IPS-18c (cell line): ENCODE measurements around the gene SLC8A1.

ENCODE experiments used
- H3K4me3 ChIP-seq: 2 replicates; pipeline ENCODE4 v1.7.0; 2013; ENCODE audit warnings: low read depth, mild to moderate bottlenecking, low read length, moderate library complexity; ENCODE audit not compliant: insufficient read depth
- H3K9me3 ChIP-seq: one replicate; pipeline ENCODE4 v1.6.1; 2013; ENCODE audit warnings: mild to moderate bottlenecking, low read length, moderate library complexity; ENCODE audit not compliant: control insufficient read depth, insufficient read depth

Gene SLC8A1

GRCh38 chr2:40164736-40165508 lies 287.0 kb downstream of the SLC8A1 start:
- H3K4me3 ChIP-seq, result no peak overlapping the region
- no peaks in the 10 kb centered on the region for H3K9me3 ChIP-seq

- Histone ChIP-seq H3K9me3 (no peaks in the 10 kb centered on the region), H3K4me3 (no peak overlapping the region)
Measured at GRCh38 chr2:40161986-40162385, 289.9 kb downstream of the SLC8A1 start.

GRCh38 chr2:40160751-40161218 lies 291.1 kb downstream of the SLC8A1 start:
- Histone ChIP-seq H3K4me3 (no peak overlapping the region), H3K9me3 (no peaks in the 10 kb centered on the region)

GRCh38 chr2:40159333-40159732 lies 292.6 kb downstream of the SLC8A1 start:
- H3K9me3 ChIP-seq, result no peaks in the 10 kb centered on the region
- H3K4me3 ChIP-seq, result no peak overlapping the region

GRCh38 chr2:40158781-40159180 lies 293.1 kb downstream of the SLC8A1 start:
- Histone ChIP-seq H3K9me3 (no peaks in the 10 kb centered on the region), H3K4me3 (no peak overlapping the region)

- Histone ChIP-seq H3K4me3 (no peak overlapping the region), H3K9me3 (no peaks in the 10 kb centered on the region)
Measured at GRCh38 chr2:40155728-40156127, 296.2 kb downstream of the SLC8A1 start.

GRCh38 chr2:40150266-40150665 lies 301.6 kb downstream of the SLC8A1 start:
- Histone ChIP-seq H3K4me3 (no peak overlapping the region), H3K9me3 (no peaks in the 10 kb centered on the region)

- Histone ChIP-seq H3K4me3 (no peak overlapping the region), H3K9me3 (no peaks in the 10 kb centered on the region)
Measured at GRCh38 chr2:40148334-40148733, 303.6 kb downstream of the SLC8A1 start.

GRCh38 chr2:40147360-40147759 lies 304.5 kb downstream of the SLC8A1 start:
- H3K9me3 ChIP-seq, result no peaks in the 10 kb centered on the region
- H3K4me3 ChIP-seq, result no peak overlapping the region

- no peak overlapping the region for H3K4me3 ChIP-seq
- no peaks in the 10 kb centered on the region for H3K9me3 ChIP-seq
Measured at GRCh38 chr2:40144022-40144421, 307.9 kb downstream of the SLC8A1 start.

- H3K4me3 ChIP-seq, result no peak overlapping the region
Measured at GRCh38 chr2:40138314-40138713, 313.6 kb downstream of the SLC8A1 start.

GRCh38 chr2:40131081-40131704 lies 320.7 kb downstream of the SLC8A1 start:
- Histone ChIP-seq H3K4me3 (no peak overlapping the region), H3K9me3 (no peaks in the 10 kb centered on the region)

More at GRCh38 chr2:40138314-40138713, 313.6 kb downstream of the SLC8A1 start:
- H3K9me3 ChIP-seq, result no peaks in the 10 kb centered on the region

- no peaks in the 10 kb centered on the region for H3K9me3 ChIP-seq
- H3K4me3 ChIP-seq, result no peak overlapping the region
Measured at GRCh38 chr2:40130251-40130994, 321.5 kb downstream of the SLC8A1 start.

GRCh38 chr2:40129725-40130124 lies 322.2 kb downstream of the SLC8A1 start:
- H3K9me3 ChIP-seq, result no peaks in the 10 kb centered on the region
- no peak overlapping the region for H3K4me3 ChIP-seq

GRCh38 chr2:40128796-40129195 lies 323.1 kb downstream of the SLC8A1 start:
- no peaks in the 10 kb centered on the region for H3K9me3 ChIP-seq
- H3K4me3 ChIP-seq, result no peak overlapping the region

- H3K9me3 ChIP-seq, result no peaks in the 10 kb centered on the region
- H3K4me3 ChIP-seq, result no peak overlapping the region
Measured at GRCh38 chr2:40127890-40128557, 323.9 kb downstream of the SLC8A1 start.

- H3K4me3 ChIP-seq, result no peak overlapping the region
Measured at GRCh38 chr2:40127146-40127545, 324.7 kb downstream of the SLC8A1 start.

More at GRCh38 chr2:40127146-40127545, 324.7 kb downstream of the SLC8A1 start:
- H3K9me3 ChIP-seq, result no peaks in the 10 kb centered on the region
